Measurements from ENCODE around the gene PARD3B.

Gene PARD3B

GRCh38 chr2:205656461-205656860 is 1111.2 kb downstream of the PARD3B start:
- H3K27ac ChIP-seq: no peak overlapping the region
- no peak for TF ChIP-seq CTCF (IDR thresholded peaks at IDR 0.05; ENCODE audit: low read depth, low read length, missing control alignments)
- no peaks in the 10 kb centered on the region for H3K36me3 ChIP-seq (replicated peaks)
- in situ Hi-C loops (cut with HindIII; ENCODE audit: low pct_ligation_motif_present, low sequenced_read_pairs): no loop called here
- H3K4me3 ChIP-seq (ENCODE audit: low read depth, low read length): no peak overlapping the region
- H3K27me3 ChIP-seq (replicated peaks): no peaks in the 10 kb centered on the region
- DNase-seq: no peak

- no peak for DNase-seq
- H3K27me3 ChIP-seq (replicated peaks): no peaks in the 10 kb centered on the region
- in situ Hi-C loops (cut with HindIII; ENCODE audit: low pct_ligation_motif_present, low sequenced_read_pairs): no loop called here
- H3K4me3 ChIP-seq (ENCODE audit: low read depth, low read length): no peak overlapping the region
- H3K36me3 ChIP-seq (replicated peaks): no peaks in the 10 kb centered on the region
- no peak for TF ChIP-seq CTCF (IDR thresholded peaks at IDR 0.05; ENCODE audit: low read depth, low read length, missing control alignments)
- no peak overlapping the region for H3K27ac ChIP-seq
These were observed 1111.7 kb downstream of the PARD3B start for GRCh38 chr2:205656941-205657340.

GRCh38 chr2:205657579-205657978 is 1112.3 kb downstream of the PARD3B start:
- Histone ChIP-seq H3K27ac (no peak overlapping the region), H3K27me3 (replicated peaks) (no peaks in the 10 kb centered on the region)

GRCh38 chr2:205658068-205658467 is 1112.8 kb downstream of the PARD3B start:
- no peak for DNase-seq
- Histone ChIP-seq H3K27ac (no peak overlapping the region), H3K4me3 (ENCODE audit: low read depth, low read length) (no peak overlapping the region), H3K36me3 (replicated peaks) (no peaks in the 10 kb centered on the region), H3K27me3 (replicated peaks) (no peaks in the 10 kb centered on the region)
- in situ Hi-C loops (cut with HindIII; ENCODE audit: low pct_ligation_motif_present, low sequenced_read_pairs): no loop called here
- TF ChIP-seq CTCF (IDR thresholded peaks at IDR 0.05; ENCODE audit: low read depth, low read length, missing control alignments): no peak

More at GRCh38 chr2:205657579-205657978, 1112.3 kb downstream of the PARD3B start:
- no peak overlapping the region for H3K4me3 ChIP-seq (ENCODE audit: low read depth, low read length)
- no peak for TF ChIP-seq CTCF (IDR thresholded peaks at IDR 0.05; ENCODE audit: low read depth, low read length, missing control alignments)
- H3K36me3 ChIP-seq (replicated peaks): no peaks in the 10 kb centered on the region
- no peak for DNase-seq
- in situ Hi-C loops (cut with HindIII; ENCODE audit: low pct_ligation_motif_present, low sequenced_read_pairs): no loop called here

GRCh38 chr2:205658572-205658971 is 1113.3 kb downstream of the PARD3B start:
- no peak for TF ChIP-seq CTCF (IDR thresholded peaks at IDR 0.05; ENCODE audit: low read depth, low read length, missing control alignments)
- no peak for DNase-seq
- no peak overlapping the region for H3K27ac ChIP-seq
- in situ Hi-C loops (cut with HindIII; ENCODE audit: low pct_ligation_motif_present, low sequenced_read_pairs): no loop called here
- H3K4me3 ChIP-seq (ENCODE audit: low read depth, low read length): no peak overlapping the region
- no peaks in the 10 kb centered on the region for H3K36me3 ChIP-seq (replicated peaks)
- H3K27me3 ChIP-seq (replicated peaks): no peaks in the 10 kb centered on the region

- H3K27me3 ChIP-seq (replicated peaks): no peaks in the 10 kb centered on the region
- no peaks in the 10 kb centered on the region for H3K36me3 ChIP-seq (replicated peaks)
- DNase-seq: no peak
- no peak for TF ChIP-seq CTCF (IDR thresholded peaks at IDR 0.05; ENCODE audit: low read depth, low read length, missing control alignments)
- no peak overlapping the region for H3K27ac ChIP-seq
- in situ Hi-C loops (cut with HindIII; ENCODE audit: low pct_ligation_motif_present, low sequenced_read_pairs): no loop called here
- no peak overlapping the region for H3K4me3 ChIP-seq (ENCODE audit: low read depth, low read length)
These were observed 1114.6 kb downstream of the PARD3B start for GRCh38 chr2:205659922-205660321.

Measured in brain microvascular endothelial cell (primary cell).